Neural progenitor cell (in vitro differentiated cells): Measurements from ENCODE around the gene IGSF21. TPM values are rescaled to one million over a fixed set of nuclear protein-coding genes. Genes with fewer than 3 reads are reported as not detected.

ENCODE experiments used
- DNase-seq: peaks from one replicate; pipeline ENCODE4 v3.0.0-alpha.2; 2016; ENCODE audit warnings: low spot score
- H2AFZ ChIP-seq: fragments of 200-600 bp; sonication (generic); replicated peaks from 2 replicates; pipeline ENCODE4 v1.6.1; 2016; ENCODE audit warnings: antibody characterized with exemption
- H3F3A ChIP-seq: fragments of 200-600 bp; sonication (generic); 2 replicates; pipeline ENCODE4 v1.6.1; 2016; ENCODE audit warnings: antibody characterized with exemption, low read depth
- H3K27ac ChIP-seq: fragments of 200-600 bp; sonication (generic); 2 replicates; pipeline ENCODE4 v1.5.1; 2016; ENCODE audit warnings: mild to moderate bottlenecking
- H3K27me3 ChIP-seq: fragments of 200-600 bp; sonication (generic); 2 replicates; pipeline ENCODE4 v1.6.1; 2016; ENCODE audit warnings: mild to moderate bottlenecking, moderate library complexity
- H3K36me3 ChIP-seq: fragments of 200-600 bp; sonication (generic); 2 replicates; pipeline ENCODE4 v1.5.1; 2016
- H3K4me1 ChIP-seq: fragments of 200-600 bp; sonication (generic); 2 replicates; pipeline ENCODE4 v1.6.1; 2016; ENCODE audit warnings: mixed run types
- H3K4me2 ChIP-seq: fragments of 200-600 bp; sonication (generic); 2 replicates; pipeline ENCODE4 v1.6.1; 2016
- H3K4me3 ChIP-seq: fragments of 200-600 bp; sonication (generic); 2 replicates; pipeline ENCODE4 v1.5.1; 2016
- H3K79me2 ChIP-seq: fragments of 200-600 bp; sonication (generic); 2 replicates; pipeline ENCODE4 v1.6.1; 2016; ENCODE audit warnings: low read depth
- H3K9ac ChIP-seq: fragments of 200-600 bp; sonication (generic); 2 replicates; pipeline ENCODE4 v1.6.1; 2016
- H3K9me3 ChIP-seq: fragments of 200-600 bp; sonication (generic); 2 replicates; pipeline ENCODE4 v1.5.1; 2016; ENCODE audit warnings: low read depth
- H4K20me1 ChIP-seq: fragments of 200-600 bp; sonication (generic); 2 replicates; pipeline ENCODE4 v1.6.1; 2016; ENCODE audit warnings: low read depth
- H3K27ac Mint-ChIP-seq: 3 replicates; pipeline ENCODE4 v1.8.0; 2021; ENCODE audit warnings: mixed read lengths
- H3K27me3 Mint-ChIP-seq: 2 replicates; pipeline ENCODE4 v1.8.0; 2022; ENCODE audit warnings: low read depth, mild to moderate bottlenecking, inconsistent platforms, moderate library complexity, mixed read lengths; ENCODE audit not compliant: insufficient read depth
- H3K36me3 Mint-ChIP-seq: 3 replicates; pipeline ENCODE4 v1.8.0; 2021; ENCODE audit warnings: mixed read lengths
- H3K4me1 Mint-ChIP-seq: 3 replicates; pipeline ENCODE4 v1.8.0; 2021; ENCODE audit warnings: mixed read lengths
- H3K4me3 Mint-ChIP-seq: 3 replicates; pipeline ENCODE4 v1.8.0; 2021; ENCODE audit warnings: mild to moderate bottlenecking, moderate library complexity, mixed read lengths
- H3K9me3 Mint-ChIP-seq: 3 replicates; pipeline ENCODE4 v1.8.0; 2020; ENCODE audit warnings: mixed read lengths
- EZH2 ChIP-seq: fragments of 200-600 bp; sonication (generic); IDR thresholded peaks from 2 replicates; pipeline ENCODE4 v1.6.1; 2017; ENCODE audit warnings: antibody characterized with exemption, mild to moderate bottlenecking, moderate library complexity
- EZH2phosphoT487 ChIP-seq: fragments of 200-600 bp; sonication (generic); IDR thresholded peaks from 2 replicates; pipeline ENCODE4 v1.6.1; 2017; ENCODE audit warnings: antibody characterized with exemption
- total RNA-seq: library from RNA; depleted of rRNA; stranded (reverse); fragments of >200 nt; gene quantifications from 2 replicates; pipeline ENCODE4 v1.2.3, GENCODE V29; 2015; ENCODE audit warnings: low replicate concordance
- TF ChIP-seq, protein P1 (sequence below): fragments of 200-600 bp; sonication (generic); IDR thresholded peaks from 2 replicates; pipeline ENCODE4 v1.5.1; 2017; ENCODE audit warnings: antibody characterized with exemption, mild to moderate bottlenecking

The IGSF21 gene
- total RNA-seq, 1 donor from 2014 or later, result 1.7 TPM

DNA sequence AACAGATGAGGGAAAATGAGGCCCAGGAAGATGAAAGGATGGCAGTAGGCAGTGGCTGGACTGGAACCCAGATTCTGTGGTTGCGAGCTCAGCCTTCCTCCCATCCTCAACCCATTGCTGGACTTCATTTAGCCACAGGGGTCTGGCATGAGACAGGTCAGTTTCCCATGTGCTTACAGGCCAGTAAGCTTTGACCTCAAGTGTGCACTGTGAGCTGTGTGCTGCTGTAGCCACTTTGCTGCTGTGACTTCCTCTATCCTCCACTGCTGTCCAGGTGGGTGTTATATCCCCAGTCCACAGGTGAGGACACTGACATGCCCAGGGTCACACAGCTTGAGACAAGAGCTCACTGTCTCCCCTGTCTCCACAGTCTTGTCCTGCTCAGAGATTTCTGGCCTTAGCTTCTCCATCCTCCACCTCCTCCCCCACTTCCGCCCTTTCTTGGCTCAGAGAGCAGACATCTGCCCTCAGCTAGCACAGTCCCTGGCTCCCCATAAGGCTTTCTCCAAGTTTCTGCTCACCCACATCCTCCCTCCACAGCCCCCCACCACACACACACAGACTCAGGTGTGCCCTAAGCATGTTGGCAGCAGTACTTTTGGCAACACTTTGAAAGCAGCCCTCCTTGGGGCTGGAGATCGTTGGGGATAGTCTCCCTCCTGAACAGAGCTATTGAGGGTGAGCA lies 7.3 kb downstream of the IGSF21 start:
- peaks cover 10% of the 10 kb centered on the region for H3K4me1 Mint-ChIP-seq
- no peak overlapping the region for H3K27ac ChIP-seq

GRCh38 chr1:18116777-18117176 lies 9.2 kb downstream of the IGSF21 start:
- Mint-ChIP-seq H3K9me3 (no peaks in the 10 kb centered on the region), H3K4me3 (no peak overlapping the region), H3K27ac (peak overlapping the region; percentile 9), H3K4me1 (peaks cover under 1% of the 10 kb centered on the region), H3K36me3 (no peaks in the 10 kb centered on the region), H3K27me3 (peaks cover 30% of the 10 kb centered on the region)
- Histone ChIP-seq H3K9me3 (no peaks in the 10 kb centered on the region), H3K4me2 (no peak overlapping the region), H3K27ac (no peak overlapping the region), H3K27me3 (peaks cover 12% of the 10 kb centered on the region), H3K79me2 (no peaks in the 10 kb centered on the region), H3K9ac (no peak overlapping the region), H3K4me1 (peaks cover 15% of the 10 kb centered on the region), H3K36me3 (no peaks in the 10 kb centered on the region), H2AFZ (no peak overlapping the region), H3F3A (peaks cover 1% of the 10 kb centered on the region), H4K20me1 (peaks cover 11% of the 10 kb centered on the region), H3K4me3 (no peak overlapping the region)
- TF ChIP-seq EZH2phosphoT487, result no peak
- TF ChIP-seq, protein P1, sequence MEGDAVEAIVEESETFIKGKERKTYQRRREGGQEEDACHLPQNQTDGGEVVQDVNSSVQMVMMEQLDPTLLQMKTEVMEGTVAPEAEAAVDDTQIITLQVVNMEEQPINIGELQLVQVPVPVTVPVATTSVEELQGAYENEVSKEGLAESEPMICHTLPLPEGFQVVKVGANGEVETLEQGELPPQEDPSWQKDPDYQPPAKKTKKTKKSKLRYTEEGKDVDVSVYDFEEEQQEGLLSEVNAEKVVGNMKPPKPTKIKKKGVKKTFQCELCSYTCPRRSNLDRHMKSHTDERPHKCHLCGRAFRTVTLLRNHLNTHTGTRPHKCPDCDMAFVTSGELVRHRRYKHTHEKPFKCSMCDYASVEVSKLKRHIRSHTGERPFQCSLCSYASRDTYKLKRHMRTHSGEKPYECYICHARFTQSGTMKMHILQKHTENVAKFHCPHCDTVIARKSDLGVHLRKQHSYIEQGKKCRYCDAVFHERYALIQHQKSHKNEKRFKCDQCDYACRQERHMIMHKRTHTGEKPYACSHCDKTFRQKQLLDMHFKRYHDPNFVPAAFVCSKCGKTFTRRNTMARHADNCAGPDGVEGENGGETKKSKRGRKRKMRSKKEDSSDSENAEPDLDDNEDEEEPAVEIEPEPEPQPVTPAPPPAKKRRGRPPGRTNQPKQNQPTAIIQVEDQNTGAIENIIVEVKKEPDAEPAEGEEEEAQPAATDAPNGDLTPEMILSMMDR, result no peak
- TF ChIP-seq EZH2, result no peak
- DNase-seq, result no peak

More for the DNA sequence above, 7.3 kb downstream of the IGSF21 start:
- no peak overlapping the region for H3K4me3 Mint-ChIP-seq
- Histone ChIP-seq H3K4me1 (peaks cover 31% of the 10 kb centered on the region), H3K4me3 (no peak overlapping the region), H3K9ac (no peak overlapping the region), H3K36me3 (no peaks in the 10 kb centered on the region), H3K4me2 (no peak overlapping the region), H3K79me2 (no peaks in the 10 kb centered on the region), H3F3A (peaks cover 16% of the 10 kb centered on the region), H3K9me3 (no peaks in the 10 kb centered on the region), H3K27me3 (peaks cover 31% of the 10 kb centered on the region), H2AFZ (no peak overlapping the region), H4K20me1 (peaks cover 19% of the 10 kb centered on the region)
- H3K9me3 Mint-ChIP-seq, result no peaks in the 10 kb centered on the region
- DNase-seq, result no peak
- H3K27me3 Mint-ChIP-seq, result peaks cover 37% of the 10 kb centered on the region
- H3K27ac Mint-ChIP-seq, result no peak overlapping the region
- H3K36me3 Mint-ChIP-seq, result no peaks in the 10 kb centered on the region
- TF ChIP-seq EZH2phosphoT487 (no peak), EZH2 (no peak)
- TF ChIP-seq, protein P1, result no peak

GRCh38 chr1:18118078-18118477 lies 10.5 kb downstream of the IGSF21 start:
- DNase-seq, result peak; percentile 49
- no peaks in the 10 kb centered on the region for H3K9me3 ChIP-seq
- Mint-ChIP-seq H3K4me1 (no peaks in the 10 kb centered on the region), H3K27ac (no peak overlapping the region), H3K4me3 (no peak overlapping the region), H3K9me3 (no peaks in the 10 kb centered on the region), H3K27me3 (peaks cover 24% of the 10 kb centered on the region), H3K36me3 (no peaks in the 10 kb centered on the region)
- no peak overlapping the region for H3K9ac ChIP-seq
- no peak overlapping the region for H3K4me3 ChIP-seq
- H3K27ac ChIP-seq, result no peak overlapping the region
- H3K79me2 ChIP-seq, result no peaks in the 10 kb centered on the region
- no peak for TF ChIP-seq EZH2phosphoT487
- TF ChIP-seq EZH2, result no peak
- TF ChIP-seq, protein P1, result no peak
- H3K36me3 ChIP-seq, result no peaks in the 10 kb centered on the region
- H2AFZ ChIP-seq, result no peak overlapping the region
- no peaks in the 10 kb centered on the region for H3K27me3 ChIP-seq
- H4K20me1 ChIP-seq, result peaks cover 5% of the 10 kb centered on the region
- no peaks in the 10 kb centered on the region for H3F3A ChIP-seq
- peak overlapping the region; percentile 42 for H3K4me2 ChIP-seq
- peaks cover 13% of the 10 kb centered on the region for H3K4me1 ChIP-seq
